Esophagus muscularis mucosa (tissue), 4 donors: ENCODE data around the gene ANKRD13C.

Experiments used
- EP300 ChIP-seq: sonication (generic); formaldehyde crosslinking; IDR thresholded peaks from one replicate; pipeline ENCODE4 v1.6.1; 2017; ENCODE audit warnings: antibody characterized with exemption
- POLR2A ChIP-seq: fragments of 450-650 bp; IDR thresholded peaks from one replicate; pipeline ENCODE4 v1.6.1; 2017; ENCODE audit warnings: antibody characterized with exemption, moderate library complexity, mild to moderate bottlenecking, low read depth
- POLR2AphosphoS5 ChIP-seq, 2 donors: sonication (generic); formaldehyde crosslinking; IDR thresholded peaks; one replicate each; pipeline ENCODE4 v1.6.1; 2017; ENCODE audit warnings: antibody characterized with exemption in 2 of 2
- TF ChIP-seq, protein P1 (sequence below), 3 experiments: fragments of 200-600 bp in 2 of 3; fragments of 450-650 bp in 1 of 3; sonication (generic) in 2 of 3; IDR thresholded peaks; one replicate each; pipeline ENCODE4 v1.5.1; 2017 to 2019; ENCODE audit warnings: antibody characterized with exemption in 3 of 3, mild to moderate bottlenecking in 2 of 3, moderate library complexity in 1 of 3

DNA sequence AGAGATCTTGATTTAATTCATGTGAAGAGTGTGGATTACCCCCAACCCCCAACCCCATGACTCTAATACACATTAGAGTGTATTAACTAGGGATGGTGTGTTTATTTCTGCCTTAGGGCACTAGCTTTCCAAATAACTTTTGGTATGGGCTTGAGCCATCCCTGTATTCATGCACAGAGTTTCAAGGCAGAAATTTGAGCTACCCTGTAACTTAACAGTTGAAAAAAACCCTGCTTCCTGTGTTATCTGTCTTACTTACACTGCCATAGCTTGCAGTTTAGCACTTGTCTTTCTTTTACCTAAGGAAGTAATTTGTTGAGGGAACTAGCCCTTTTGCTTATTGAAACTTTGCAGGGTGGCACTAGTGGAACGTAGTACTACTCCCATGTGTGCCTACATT lies 127.1 kb downstream of the ANKRD13C start:
- TF ChIP-seq POLR2A (no peak), POLR2AphosphoS5 (IDR thresholded peaks at IDR 0.05) (no peak), EP300 (no peak)
- TF ChIP-seq, protein P1, sequence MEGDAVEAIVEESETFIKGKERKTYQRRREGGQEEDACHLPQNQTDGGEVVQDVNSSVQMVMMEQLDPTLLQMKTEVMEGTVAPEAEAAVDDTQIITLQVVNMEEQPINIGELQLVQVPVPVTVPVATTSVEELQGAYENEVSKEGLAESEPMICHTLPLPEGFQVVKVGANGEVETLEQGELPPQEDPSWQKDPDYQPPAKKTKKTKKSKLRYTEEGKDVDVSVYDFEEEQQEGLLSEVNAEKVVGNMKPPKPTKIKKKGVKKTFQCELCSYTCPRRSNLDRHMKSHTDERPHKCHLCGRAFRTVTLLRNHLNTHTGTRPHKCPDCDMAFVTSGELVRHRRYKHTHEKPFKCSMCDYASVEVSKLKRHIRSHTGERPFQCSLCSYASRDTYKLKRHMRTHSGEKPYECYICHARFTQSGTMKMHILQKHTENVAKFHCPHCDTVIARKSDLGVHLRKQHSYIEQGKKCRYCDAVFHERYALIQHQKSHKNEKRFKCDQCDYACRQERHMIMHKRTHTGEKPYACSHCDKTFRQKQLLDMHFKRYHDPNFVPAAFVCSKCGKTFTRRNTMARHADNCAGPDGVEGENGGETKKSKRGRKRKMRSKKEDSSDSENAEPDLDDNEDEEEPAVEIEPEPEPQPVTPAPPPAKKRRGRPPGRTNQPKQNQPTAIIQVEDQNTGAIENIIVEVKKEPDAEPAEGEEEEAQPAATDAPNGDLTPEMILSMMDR (IDR thresholded peaks at IDR 0.05) = no peak
